Fibroblast of villous mesenchyme (primary cell): ENCODE data around the gene TRAK2. TPM values are rescaled to one million over a fixed set of nuclear protein-coding genes. Genes with fewer than 3 reads are reported as not detected.
"Not testable (repeated sequence)": the region's sequence is repeated elsewhere in the genome, so short reads cannot be mapped to it uniquely, and the experiment has no call there.

ENCODE experiments used
- DNase-seq: peaks from one replicate; pipeline ENCODE4 v3.0.0-alpha.2; 2010; ENCODE audit warnings: low read depth
- H3K4me3 ChIP-seq: 2 replicates; pipeline ENCODE4 v1.5.1; 2011; ENCODE audit warnings: low read depth, mild to moderate bottlenecking, low read length
- total RNA-seq: library from RNA; depleted of rRNA; stranded (reverse); fragments of >200 nt; gene quantifications from 2 replicates; pipeline ENCODE4 v1.2.3, GENCODE V29; 2012
- TF ChIP-seq, protein P1 (sequence below): IDR thresholded peaks from 2 replicates; pipeline ENCODE4 v1.5.1; 2012; ENCODE audit warnings: low read depth, mild to moderate bottlenecking, low read length; ENCODE audit not compliant: insufficient read depth

The TRAK2 gene
- total RNA-seq, 1 donor, result 51.0 TPM

DNA sequence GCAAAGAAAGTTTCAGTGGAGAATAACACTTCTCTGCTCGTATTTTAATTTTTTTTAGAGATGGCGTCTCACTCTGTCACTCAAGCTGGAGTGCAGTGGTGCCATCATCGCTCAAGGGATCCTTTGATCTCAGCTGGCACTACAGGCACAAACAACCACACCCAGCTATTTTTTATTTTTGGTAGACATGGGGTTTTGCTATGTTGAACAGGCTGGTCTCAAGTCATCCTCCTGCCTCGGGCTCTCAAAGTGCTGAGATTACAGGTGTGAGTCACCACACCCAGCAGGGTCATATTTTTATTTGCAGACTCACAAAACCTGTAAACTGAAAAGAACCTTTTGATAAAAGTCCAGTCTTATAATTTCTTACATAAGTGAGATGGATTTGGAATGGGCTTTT lies 2.6 kb downstream of the TRAK2 start:
- DNase-seq, result no peak
- no peak overlapping the region for H3K4me3 ChIP-seq
- TF ChIP-seq, protein P1, sequence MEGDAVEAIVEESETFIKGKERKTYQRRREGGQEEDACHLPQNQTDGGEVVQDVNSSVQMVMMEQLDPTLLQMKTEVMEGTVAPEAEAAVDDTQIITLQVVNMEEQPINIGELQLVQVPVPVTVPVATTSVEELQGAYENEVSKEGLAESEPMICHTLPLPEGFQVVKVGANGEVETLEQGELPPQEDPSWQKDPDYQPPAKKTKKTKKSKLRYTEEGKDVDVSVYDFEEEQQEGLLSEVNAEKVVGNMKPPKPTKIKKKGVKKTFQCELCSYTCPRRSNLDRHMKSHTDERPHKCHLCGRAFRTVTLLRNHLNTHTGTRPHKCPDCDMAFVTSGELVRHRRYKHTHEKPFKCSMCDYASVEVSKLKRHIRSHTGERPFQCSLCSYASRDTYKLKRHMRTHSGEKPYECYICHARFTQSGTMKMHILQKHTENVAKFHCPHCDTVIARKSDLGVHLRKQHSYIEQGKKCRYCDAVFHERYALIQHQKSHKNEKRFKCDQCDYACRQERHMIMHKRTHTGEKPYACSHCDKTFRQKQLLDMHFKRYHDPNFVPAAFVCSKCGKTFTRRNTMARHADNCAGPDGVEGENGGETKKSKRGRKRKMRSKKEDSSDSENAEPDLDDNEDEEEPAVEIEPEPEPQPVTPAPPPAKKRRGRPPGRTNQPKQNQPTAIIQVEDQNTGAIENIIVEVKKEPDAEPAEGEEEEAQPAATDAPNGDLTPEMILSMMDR, result no peak

DNA sequence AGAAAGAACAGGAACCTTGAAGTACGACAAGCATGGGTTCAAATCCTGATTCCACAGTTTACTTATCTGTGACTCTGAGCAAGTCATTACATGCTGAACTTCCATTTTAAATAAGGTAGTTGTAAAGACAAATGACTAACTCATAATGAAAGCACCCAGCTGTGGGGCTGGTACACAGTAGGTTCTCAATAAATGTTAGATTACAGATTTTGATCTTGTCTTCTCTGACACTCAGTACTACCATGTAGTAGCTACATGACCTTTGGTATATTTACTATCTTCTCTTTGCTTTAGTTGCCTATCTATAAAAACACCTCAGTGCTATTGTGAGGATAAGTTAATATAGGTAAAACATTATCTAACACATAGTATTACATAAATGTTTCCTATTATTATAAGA lies 3.2 kb downstream of the TRAK2 start:
- TF ChIP-seq, protein P1, result no peak
- no peak for DNase-seq
- H3K4me3 ChIP-seq, result no peak overlapping the region

DNA sequence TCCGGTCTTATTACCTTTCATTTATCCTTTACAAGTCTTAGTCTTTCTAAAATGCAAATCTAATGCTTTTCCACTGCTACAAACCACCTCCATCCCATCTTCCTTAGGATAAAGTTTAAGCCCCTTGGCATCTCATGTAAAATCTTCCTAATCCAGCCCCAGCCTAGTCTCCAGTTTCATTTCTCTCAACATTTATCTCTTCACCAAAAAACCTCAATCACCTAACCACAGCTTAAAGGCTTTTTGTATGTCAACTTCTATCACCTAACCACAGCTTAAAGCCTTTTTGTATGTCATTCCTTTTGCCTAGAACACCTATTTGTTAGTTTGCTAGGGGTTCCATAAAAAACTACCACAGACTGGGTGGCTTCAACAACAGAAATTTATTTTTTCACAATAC lies 4.2 kb downstream of the TRAK2 start:
- TF ChIP-seq, protein P1, result no peak
- no peak overlapping the region for H3K4me3 ChIP-seq
- peak; percentile 61 for DNase-seq

DNA sequence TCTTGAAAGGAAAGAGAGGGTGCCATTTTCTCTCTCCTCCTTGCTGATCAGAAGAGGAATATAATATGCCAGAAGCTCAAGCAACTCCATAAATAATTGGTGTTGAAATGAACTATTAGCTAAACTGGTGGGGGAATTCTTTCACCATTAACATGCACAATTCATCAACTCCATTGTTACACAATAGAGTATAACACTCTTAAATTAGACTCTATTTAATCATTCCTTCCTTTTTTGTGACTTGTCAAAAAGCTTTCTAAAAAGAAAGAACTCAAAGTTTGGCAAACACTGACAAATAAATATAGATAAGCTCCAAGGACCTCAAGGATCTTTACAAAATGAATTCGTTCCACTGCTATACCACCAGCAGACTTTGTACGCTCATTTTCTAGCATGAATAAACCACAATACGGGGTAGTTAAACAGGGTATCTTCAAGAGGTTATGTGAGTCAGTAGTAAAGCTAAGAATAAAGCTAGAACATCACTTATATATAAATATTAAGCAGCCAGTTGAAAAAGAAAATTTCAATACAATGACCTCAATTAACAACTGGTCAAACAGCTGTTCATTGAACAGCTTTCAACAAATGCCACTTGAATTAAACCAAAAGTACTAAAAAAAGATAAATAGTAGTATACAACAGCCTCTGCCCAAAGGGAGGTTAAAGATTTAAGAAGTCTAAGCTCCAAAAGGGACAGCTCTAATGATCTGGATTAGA lies 6.4 kb downstream of the TRAK2 start:
- DNase-seq, result no peak
- H3K4me3 ChIP-seq, result no peak overlapping the region
- TF ChIP-seq, protein P1, result no peak

DNA sequence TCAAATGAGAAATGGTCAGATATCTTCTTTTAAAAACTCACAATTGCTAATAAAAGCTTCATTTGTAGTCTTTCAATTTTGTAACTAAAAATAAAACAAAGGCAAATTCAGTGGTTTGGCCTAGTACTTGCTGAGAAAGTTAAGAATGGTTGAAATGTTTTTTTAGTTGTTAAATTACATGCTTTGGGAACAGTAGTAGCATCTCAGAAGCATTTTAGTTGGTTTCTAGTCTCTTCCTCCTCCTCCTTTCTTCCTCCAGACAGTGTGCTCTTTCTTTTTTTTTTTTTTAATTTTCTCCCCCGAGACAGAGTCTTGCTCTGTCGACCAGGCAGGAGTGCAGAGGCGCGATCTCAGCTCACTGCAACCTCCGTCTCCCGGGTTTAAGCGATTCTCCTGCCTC lies 9.8 kb downstream of the TRAK2 start:
- DNase-seq, result no peak
- no peak overlapping the region for H3K4me3 ChIP-seq
- TF ChIP-seq, protein P1, result no peak

DNA sequence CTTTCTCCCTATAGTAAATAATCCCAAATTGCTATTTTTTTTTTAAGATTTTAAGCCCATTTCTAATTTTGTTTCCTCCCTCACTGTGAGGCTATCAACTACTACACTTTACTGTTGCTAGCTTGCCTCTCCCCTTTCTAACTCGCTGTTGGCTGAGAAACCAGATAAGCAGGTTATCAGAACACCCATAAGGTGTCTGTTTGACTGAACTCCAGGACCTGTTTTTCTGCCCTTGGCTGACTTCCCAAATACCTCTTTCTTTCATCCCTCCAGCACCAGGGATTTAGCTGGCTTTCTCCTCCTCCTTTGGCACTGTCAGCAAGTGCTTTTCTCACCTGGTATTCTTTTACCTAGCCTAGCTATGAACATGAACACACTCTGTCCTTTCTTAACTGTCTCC lies 11.1 kb downstream of the TRAK2 start:
- TF ChIP-seq, protein P1, result no peak
- no peak for DNase-seq
- H3K4me3 ChIP-seq, result no peak overlapping the region

DNA sequence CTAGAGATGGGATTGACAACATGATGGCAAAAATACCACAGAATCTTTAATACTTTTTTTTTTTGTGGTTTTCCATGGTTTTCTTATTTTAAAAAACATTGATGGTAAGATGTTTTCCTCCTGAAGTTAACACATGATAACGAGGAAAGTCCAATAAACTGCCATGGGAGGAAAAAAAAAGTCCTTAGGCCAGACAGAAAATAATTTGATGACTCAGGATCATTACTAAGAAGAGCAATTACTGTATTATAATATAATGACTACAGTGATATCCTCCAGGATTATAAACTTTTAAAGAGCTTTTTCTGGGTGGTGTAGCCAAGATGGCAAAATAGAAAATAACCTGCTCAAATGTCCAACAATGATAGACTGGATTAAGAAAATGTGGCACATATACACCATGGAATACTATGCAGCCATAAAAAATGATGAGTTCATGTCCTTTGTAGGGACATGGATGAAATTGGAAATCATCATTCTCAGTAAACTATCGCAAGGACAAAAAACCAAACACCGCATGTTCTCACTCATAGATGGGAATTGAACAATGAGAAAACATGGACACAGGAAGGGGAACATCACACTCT lies 11.8 kb downstream of the TRAK2 start:
- H3K4me3 ChIP-seq, DNase-seq: not testable (repeated sequence)
